OCI-LY7 (cell line): ENCODE results near the gene THSD7B. TPM values are rescaled to one million over a fixed set of nuclear protein-coding genes. Genes with fewer than 3 reads are reported as not detected.

Experiments
- BruUV-seq: library from RNA; stranded (reverse); fragments of 400-500 nt; replicated peaks from 2 replicates; lab custom pipeline; 2021; lab: Mats Ljungman, UMichigan
- CTCF ChIA-PET: fragments of 300-600 bp; sonication (Branson Sonifier 250); formaldehyde crosslinking; loops from one replicate; lab custom pipeline; 2022; ENCODE audit warnings: antibody characterized with exemption; ENCODE audit not compliant: unreplicated experiment; lab: Charles Lee
- POLR2A ChIA-PET: fragments of 300-600 bp; sonication (Branson Sonifier 250); formaldehyde crosslinking; loops from one replicate; lab custom pipeline; 2022; ENCODE audit warnings: antibody characterized with exemption; lab: Charles Lee
- DNase-seq: peaks from one replicate; pipeline ENCODE4 v3.0.0-alpha.2; 2015; ENCODE audit warnings: low spot score
- H2AFZ ChIP-seq: fragments of 200-600 bp; sonication (generic), shearing (Covaris generic); 2 replicates; pipeline ENCODE4 v1.6.1; 2014; ENCODE audit warnings: mild to moderate bottlenecking, antibody characterized with exemption, low read length, moderate library complexity
- H3K27ac ChIP-seq: fragments of 200-600 bp; sonication (generic); 2 replicates; pipeline ENCODE4 v1.5.1; 2014; ENCODE audit warnings: mixed run types, low read depth, mild to moderate bottlenecking, moderate library complexity, low read length, inconsistent platforms; ENCODE audit not compliant: poor library complexity, severe bottlenecking
- H3K36me3 ChIP-seq: fragments of 200-600 bp; sonication (generic); 2 replicates; pipeline ENCODE4 v1.6.1; 2014; ENCODE audit warnings: mild to moderate bottlenecking, antibody characterized with exemption, low read length, moderate library complexity, mixed read lengths; ENCODE audit not compliant: insufficient read depth
- H3K4me1 ChIP-seq: fragments of 200-600 bp; sonication (generic); 2 replicates; pipeline ENCODE4 v1.5.1; 2014; ENCODE audit warnings: mild to moderate bottlenecking, low read length; ENCODE audit not compliant: insufficient read depth, poor library complexity, severe bottlenecking
- H3K4me2 ChIP-seq: fragments of 200-600 bp; sonication (generic); 2 replicates; pipeline ENCODE4 v1.6.1; 2014; ENCODE audit warnings: mild to moderate bottlenecking, low read length
- H3K4me3 ChIP-seq: fragments of 200-600 bp; sonication (generic); 2 replicates; pipeline ENCODE4 v1.5.1; 2014; ENCODE audit warnings: mild to moderate bottlenecking, low read depth, low read length; ENCODE audit not compliant: poor library complexity, severe bottlenecking
- H3K79me2 ChIP-seq: fragments of 200-600 bp; sonication (generic); 2 replicates; pipeline ENCODE4 v1.6.1; 2016; ENCODE audit warnings: low read depth, mild to moderate bottlenecking, low read length, moderate library complexity, mixed read lengths; ENCODE audit not compliant: insufficient read depth
- H3K9me2 ChIP-seq: fragments of 200-600 bp; sonication (generic); 2 replicates; pipeline ENCODE4 v1.6.1; 2016; ENCODE audit warnings: mild to moderate bottlenecking, low read length, mixed read lengths; ENCODE audit not compliant: insufficient read depth
- H3K9me3 ChIP-seq: fragments of 200-600 bp; sonication (generic); 2 replicates; pipeline ENCODE4 v1.6.1; 2014; ENCODE audit warnings: mild to moderate bottlenecking, mixed run types, low read length, mixed read lengths
- H4K20me1 ChIP-seq: fragments of 200-600 bp; sonication (generic); 2 replicates; pipeline ENCODE4 v1.6.1; 2014; ENCODE audit warnings: mild to moderate bottlenecking, antibody characterized with exemption, low read length, moderate library complexity, mixed read lengths; ENCODE audit not compliant: insufficient read depth
- EZH2phosphoT487 ChIP-seq: fragments of 200-600 bp; sonication (generic); IDR thresholded peaks from 2 replicates; pipeline ENCODE4 v1.6.1; 2018; ENCODE audit warnings: low read depth, borderline replicate concordance, mild to moderate bottlenecking, mixed run types, antibody characterized with exemption, low read length, moderate library complexity, mixed read lengths
- intact Hi-C: fragments of 100-400 bp; cut with micrococcal nuclease; formaldehyde crosslinking; loops from one replicate; pipeline ENCODE4 v1.10.0; 2022; ENCODE audit not compliant: unreplicated experiment
- total RNA-seq, 2 experiments: library from RNA; depleted of rRNA in 1 of 2; stranded (reverse); fragments of >200 nt in 1 of 2; shearing (Covaris generic) in 1 of 2; gene quantifications; 2 replicates each; pipeline ENCODE4 v1.2.3, GENCODE V29; 2014 to 2022
- TF ChIP-seq, protein P1 (sequence below): fragments of 200-600 bp; sonication (generic); conservative IDR thresholded peaks from 2 replicates; pipeline ENCODE4 v1.5.1; 2014; ENCODE audit warnings: mild to moderate bottlenecking, antibody characterized with exemption, low read length, moderate library complexity, mixed read lengths

The THSD7B gene
- total RNA-seq, 2 experiments from 2014 or later: 1.8 TPM

- Histone ChIP-seq H4K20me1 (no peaks in the 10 kb centered on the region), H3K9me3 (no peaks in the 10 kb centered on the region), H3K36me3 (no peaks in the 10 kb centered on the region), H3K4me1 (no peaks in the 10 kb centered on the region), H3K79me2 (no peaks in the 10 kb centered on the region), H3K9me2 (no peaks in the 10 kb centered on the region), H3K4me2 (no peak overlapping the region), H3K27ac (no peak overlapping the region), H3K4me3 (no peak overlapping the region), H2AFZ (no peak overlapping the region)
- ChIA-PET CTCF (no interaction called here), POLR2A (interaction anchor here (1.0 kb wide), 1 partner anchor 11 kb away, joined by 5 read pairs; no protein-coding TSS in a partner anchor)
- TF ChIP-seq EZH2phosphoT487: no peak
- TF ChIP-seq, protein P1, sequence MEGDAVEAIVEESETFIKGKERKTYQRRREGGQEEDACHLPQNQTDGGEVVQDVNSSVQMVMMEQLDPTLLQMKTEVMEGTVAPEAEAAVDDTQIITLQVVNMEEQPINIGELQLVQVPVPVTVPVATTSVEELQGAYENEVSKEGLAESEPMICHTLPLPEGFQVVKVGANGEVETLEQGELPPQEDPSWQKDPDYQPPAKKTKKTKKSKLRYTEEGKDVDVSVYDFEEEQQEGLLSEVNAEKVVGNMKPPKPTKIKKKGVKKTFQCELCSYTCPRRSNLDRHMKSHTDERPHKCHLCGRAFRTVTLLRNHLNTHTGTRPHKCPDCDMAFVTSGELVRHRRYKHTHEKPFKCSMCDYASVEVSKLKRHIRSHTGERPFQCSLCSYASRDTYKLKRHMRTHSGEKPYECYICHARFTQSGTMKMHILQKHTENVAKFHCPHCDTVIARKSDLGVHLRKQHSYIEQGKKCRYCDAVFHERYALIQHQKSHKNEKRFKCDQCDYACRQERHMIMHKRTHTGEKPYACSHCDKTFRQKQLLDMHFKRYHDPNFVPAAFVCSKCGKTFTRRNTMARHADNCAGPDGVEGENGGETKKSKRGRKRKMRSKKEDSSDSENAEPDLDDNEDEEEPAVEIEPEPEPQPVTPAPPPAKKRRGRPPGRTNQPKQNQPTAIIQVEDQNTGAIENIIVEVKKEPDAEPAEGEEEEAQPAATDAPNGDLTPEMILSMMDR: peak; percentile 62
- BruUV-seq: no TSS peak
- intact Hi-C loops: loop anchor here (5.0 kb wide), 1 partner anchor 905 kb away; no protein-coding TSS in a partner anchor
- peak; percentile 13 for DNase-seq
Measured at GRCh38 chr2:136932700-136933099, 167.4 kb downstream of the THSD7B start.

DNA sequence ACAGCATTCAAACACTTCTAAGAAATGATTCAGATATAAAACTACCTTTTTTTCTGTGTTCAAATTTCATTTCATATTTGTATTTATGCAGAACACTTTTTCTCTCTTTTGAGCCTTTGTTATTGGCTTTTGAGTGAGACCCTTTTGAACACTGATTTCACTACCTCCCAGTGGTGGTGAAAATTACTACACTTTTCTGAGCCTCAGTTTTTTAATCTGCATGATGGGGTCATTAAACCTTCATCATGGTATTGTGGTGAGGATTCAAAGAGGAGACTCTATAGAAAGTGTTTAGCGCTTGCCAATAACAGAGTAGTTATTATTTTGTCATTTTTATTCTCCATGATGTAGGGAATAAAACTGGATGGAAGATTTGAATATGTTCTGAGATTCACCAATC, 169.8 kb downstream of the THSD7B start:
- Histone ChIP-seq H3K9me2 (no peaks in the 10 kb centered on the region), H3K27ac (no peak overlapping the region), H3K36me3 (no peaks in the 10 kb centered on the region), H4K20me1 (no peaks in the 10 kb centered on the region), H2AFZ (no peak overlapping the region), H3K4me2 (no peak overlapping the region), H3K4me3 (no peak overlapping the region), H3K4me1 (no peaks in the 10 kb centered on the region), H3K79me2 (no peaks in the 10 kb centered on the region), H3K9me3 (no peaks in the 10 kb centered on the region)
- intact Hi-C loops: no loop called here
- CTCF ChIA-PET: no interaction called here
- no TSS peak for BruUV-seq
- TF ChIP-seq, protein P1: peak; percentile 27; the same call in 1 of the 2 replicates
- no peak for TF ChIP-seq EZH2phosphoT487
- DNase-seq: no peak
- POLR2A ChIA-PET: interaction anchor here (0.6 kb wide), 1 partner anchor 96 kb away, joined by 3 read pairs; no protein-coding TSS in a partner anchor

GRCh38 chr2:136956050-136956449, 190.7 kb downstream of the THSD7B start:
- no TSS peak for BruUV-seq
- CTCF ChIA-PET: no interaction called here

More at GRCh38 chr2:136956050-136956449, 190.7 kb downstream of the THSD7B start:
- Histone ChIP-seq H3K9me3 (no peaks in the 10 kb centered on the region), H3K36me3 (no peaks in the 10 kb centered on the region), H3K4me3 (no peak overlapping the region), H3K4me1 (no peaks in the 10 kb centered on the region), H3K27ac (no peak overlapping the region), H2AFZ (no peak overlapping the region), H4K20me1 (no peaks in the 10 kb centered on the region), H3K9me2 (no peaks in the 10 kb centered on the region), H3K79me2 (no peaks in the 10 kb centered on the region), H3K4me2 (no peak overlapping the region)
- no peak for TF ChIP-seq EZH2phosphoT487
- TF ChIP-seq, protein P1: no peak
- POLR2A ChIA-PET: interaction anchor here (0.6 to 1.1 kb wide), 2 partner anchors 11 to 83 kb away, joined by 3 to 4 read pairs; no protein-coding TSS in a partner anchor
- intact Hi-C loops: no loop called here
- DNase-seq: no peak
